WTC11 (cell line): Measurements from ENCODE around the gene FHIT.

Source experiments
- ATF3 ChIP-seq: sonication (generic); formaldehyde crosslinking; conservative IDR thresholded peaks from 2 replicates; pipeline ENCODE4 v1.8.1; 2022; ENCODE audit warnings: mild to moderate bottlenecking, missing genetic modification reagents
- MYBL2 ChIP-seq: sonication (generic); formaldehyde crosslinking; IDR thresholded peaks from 2 replicates; pipeline ENCODE4 v1.8.1; 2023; ENCODE audit warnings: mild to moderate bottlenecking, moderate library complexity, missing genetic modification reagents
- TP53 ChIP-seq: sonication (generic); formaldehyde crosslinking; IDR thresholded peaks from 2 replicates; pipeline ENCODE4 v1.8.1; 2023; ENCODE audit warnings: mild to moderate bottlenecking, missing genetic modification reagents
- USF2 ChIP-seq: sonication (generic); formaldehyde crosslinking; IDR thresholded peaks from 2 replicates; pipeline ENCODE4 v1.8.1; 2023; ENCODE audit warnings: mild to moderate bottlenecking, missing genetic modification reagents, moderate library complexity
- ZNF512 ChIP-seq: sonication (generic); formaldehyde crosslinking; IDR thresholded peaks from 2 replicates; pipeline ENCODE4 v1.8.1; 2022; ENCODE audit warnings: missing genetic modification reagents, borderline replicate concordance

- TF ChIP-seq ATF3 (no peak), ZNF512 (CRISPR knock-in tag) (no peak), TP53 (CRISPR knock-in tag) (no peak), MYBL2 (CRISPR knock-in tag) (no peak), USF2 (no peak)
These were observed 1241.2 kb downstream of the FHIT start for GRCh38 chr3:60009931-60010478.
